Prostate gland (tissue), 2 donors: Measurements from ENCODE around the gene VOPP1. TPM values are rescaled to one million over a fixed set of nuclear protein-coding genes. Genes with fewer than 3 reads are reported as not detected.

Experiments
- DNase-seq: peaks from one replicate; pipeline ENCODE4 v3.0.0-alpha.2; 2019; ENCODE audit warnings: low spot score
- H3K27ac ChIP-seq, 2 donors: fragments of 200-600 bp; sonication (generic); 2 replicates each; pipeline ENCODE4 v1.5.1; 2017 to 2019
- H3K27me3 ChIP-seq: fragments of 200-600 bp; sonication (generic); replicated peaks from 2 replicates; pipeline ENCODE4 v1.5.1; 2019; ENCODE audit not compliant: insufficient read depth
- H3K36me3 ChIP-seq, 2 donors: fragments of 200-600 bp; sonication (generic); 1 replicate in 1 of 2; 2 replicates in 1 of 2; pipeline versions ENCODE4 v1.5.1 to v1.8.1; 2017 to 2019
- H3K4me1 ChIP-seq: fragments of 200-600 bp; sonication (generic); replicated peaks from 2 replicates; pipeline ENCODE4 v1.5.1; 2019
- H3K4me3 ChIP-seq, 2 donors: fragments of 200-600 bp; sonication (generic); 2 replicates each; pipeline ENCODE4 v1.5.1; 2017 to 2019
- H3K9me3 ChIP-seq: fragments of 200-600 bp; sonication (generic); 2 replicates; pipeline ENCODE4 v1.5.1; 2017
- POLR2A ChIP-seq: fragments of 450-650 bp; IDR thresholded peaks from one replicate; pipeline ENCODE4 v1.6.1; 2016; ENCODE audit warnings: antibody characterized with exemption, mild to moderate bottlenecking
- POLR2AphosphoS5 ChIP-seq: sonication (generic); formaldehyde crosslinking; IDR thresholded peaks from one replicate; pipeline ENCODE4 v1.6.1; 2017; ENCODE audit warnings: antibody characterized with exemption
- WGBS: methylation state at CpG from one replicate; pipeline ENCODE4 v1.1.5; 2018; 5-methylcytosine and 5-hydroxymethylcytosine counted together
- intact Hi-C: fragments of 100-400 bp; cut with DNase I; formaldehyde crosslinking; loops from one replicate; pipeline ENCODE4 v1.14.2; 2022
- total RNA-seq, 2 donors: library from RNA; depleted of rRNA; stranded (reverse); fragments of >200 nt; gene quantifications; one replicate each; pipeline ENCODE4 v1.1.0, GENCODE V29; 2016
- TF ChIP-seq, protein P1 (sequence below), 4 experiments: fragments of 200-600 bp in 2 of 4; fragments of 450-650 bp in 2 of 4; sonication (generic) in 2 of 4; IDR thresholded peaks; 1 replicate in 3 of 4; 2 replicates in 1 of 4; pipeline ENCODE4 v1.5.1; 2016 to 2019; ENCODE audit warnings: antibody characterized with exemption in 4 of 4, mild to moderate bottlenecking in 2 of 4, moderate library complexity in 2 of 4

Gene VOPP1
- total RNA-seq, 2 donors from 2014 or later: 29.4 to 46.6 TPM

DNA sequence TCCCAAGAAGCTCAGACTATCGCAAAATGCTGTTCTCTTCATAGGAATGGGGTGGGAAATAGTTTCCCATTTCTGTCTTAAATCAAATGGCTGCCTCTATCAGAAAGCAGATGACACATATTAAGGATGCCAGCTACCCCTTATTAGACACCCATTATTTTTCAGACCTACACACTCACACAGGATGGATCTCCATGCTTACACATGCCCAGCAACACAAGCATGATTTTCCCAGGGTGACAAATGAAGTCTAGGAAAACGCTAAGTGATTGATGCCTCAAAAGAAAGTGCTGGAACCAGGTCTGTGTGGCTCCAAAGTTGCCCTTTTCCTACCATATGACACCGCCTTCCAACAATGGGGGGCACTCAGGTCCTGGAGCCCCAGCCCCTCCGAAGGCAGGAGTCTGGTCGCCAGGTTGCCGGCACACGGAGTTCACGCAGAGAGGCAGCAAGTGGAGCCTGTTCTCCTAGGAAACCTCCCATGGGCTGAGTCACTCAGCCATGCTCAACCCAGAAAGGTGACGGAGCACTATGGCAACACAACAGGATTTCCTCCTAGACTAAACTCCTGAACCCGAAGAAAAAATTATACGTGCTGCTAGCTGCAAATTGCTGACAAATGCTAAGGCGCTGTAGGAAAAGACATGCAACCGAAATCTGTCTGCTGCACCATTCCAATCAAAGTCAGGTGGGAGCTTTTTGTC, 19.8 kb downstream of the VOPP1 start:
- 45% methylated on average over 13 of the region's 13 CpGs for whole genome bisulfite sequencing

DNA sequence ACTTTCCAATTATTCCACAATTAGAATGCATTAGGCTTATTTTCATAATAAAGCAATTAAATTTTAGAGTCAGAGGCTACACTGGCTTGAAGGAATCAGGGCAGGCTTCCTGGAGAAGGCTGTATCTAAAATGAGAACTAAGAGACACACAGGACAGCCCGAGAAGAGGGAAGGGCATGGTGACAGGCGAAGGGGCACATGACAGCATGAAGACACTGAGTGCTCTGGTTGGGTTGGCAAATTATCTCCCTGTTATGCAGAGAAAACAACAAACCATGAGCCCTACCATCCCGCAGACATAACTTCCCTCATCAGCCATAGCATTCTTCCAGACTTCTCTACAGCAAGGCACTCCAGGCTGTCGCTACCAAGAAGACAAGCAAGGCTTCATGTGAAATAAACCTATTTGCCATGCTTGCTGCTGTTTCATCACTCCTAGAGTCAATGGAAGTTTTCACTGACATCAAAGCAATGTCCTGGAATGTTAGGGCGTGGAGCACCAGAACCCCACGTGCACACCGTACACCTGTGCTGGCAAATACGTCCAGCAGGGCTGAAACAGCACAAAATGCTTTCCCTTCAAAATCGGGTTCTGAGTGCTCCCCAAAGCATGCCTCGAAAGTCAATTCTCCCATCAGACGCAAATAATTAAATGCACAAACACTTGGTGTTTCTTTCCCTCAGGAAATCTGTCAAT, 21.3 kb downstream of the VOPP1 start:
- Histone ChIP-seq H3K9me3 (no peaks in the 10 kb centered on the region), H3K4me3 (no peak overlapping the region), H3K27ac (no peak overlapping the region), H3K36me3 (no peaks in the 10 kb centered on the region), H3K4me1 (peaks cover 3% of the 10 kb centered on the region), H3K27me3 (no peaks in the 10 kb centered on the region)
- no peak for DNase-seq
- intact Hi-C loops: no loop called here
- TF ChIP-seq POLR2AphosphoS5 (no peak), POLR2A (no peak)
- TF ChIP-seq, protein P1, sequence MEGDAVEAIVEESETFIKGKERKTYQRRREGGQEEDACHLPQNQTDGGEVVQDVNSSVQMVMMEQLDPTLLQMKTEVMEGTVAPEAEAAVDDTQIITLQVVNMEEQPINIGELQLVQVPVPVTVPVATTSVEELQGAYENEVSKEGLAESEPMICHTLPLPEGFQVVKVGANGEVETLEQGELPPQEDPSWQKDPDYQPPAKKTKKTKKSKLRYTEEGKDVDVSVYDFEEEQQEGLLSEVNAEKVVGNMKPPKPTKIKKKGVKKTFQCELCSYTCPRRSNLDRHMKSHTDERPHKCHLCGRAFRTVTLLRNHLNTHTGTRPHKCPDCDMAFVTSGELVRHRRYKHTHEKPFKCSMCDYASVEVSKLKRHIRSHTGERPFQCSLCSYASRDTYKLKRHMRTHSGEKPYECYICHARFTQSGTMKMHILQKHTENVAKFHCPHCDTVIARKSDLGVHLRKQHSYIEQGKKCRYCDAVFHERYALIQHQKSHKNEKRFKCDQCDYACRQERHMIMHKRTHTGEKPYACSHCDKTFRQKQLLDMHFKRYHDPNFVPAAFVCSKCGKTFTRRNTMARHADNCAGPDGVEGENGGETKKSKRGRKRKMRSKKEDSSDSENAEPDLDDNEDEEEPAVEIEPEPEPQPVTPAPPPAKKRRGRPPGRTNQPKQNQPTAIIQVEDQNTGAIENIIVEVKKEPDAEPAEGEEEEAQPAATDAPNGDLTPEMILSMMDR (IDR thresholded peaks at IDR 0.05): no peak
- 86% methylated on average over 11 of the region's 11 CpGs for WGBS

More for the DNA sequence above, 19.8 kb downstream of the VOPP1 start:
- Histone ChIP-seq H3K27ac (peak overlapping the region in 1 of 2 donors; percentile 31), H3K36me3 (no peaks in the 10 kb centered on the region), H3K9me3 (no peaks in the 10 kb centered on the region), H3K27me3 (no peaks in the 10 kb centered on the region), H3K4me1 (peaks cover 3% of the 10 kb centered on the region), H3K4me3 (peak overlapping the region in 1 of 2 donors; percentile 12)
- intact Hi-C loops: no loop called here
- TF ChIP-seq POLR2AphosphoS5: peak; percentile 61
- TF ChIP-seq, protein P1 (IDR thresholded peaks at IDR 0.05): no peak
- DNase-seq: peak; percentile 49

DNA sequence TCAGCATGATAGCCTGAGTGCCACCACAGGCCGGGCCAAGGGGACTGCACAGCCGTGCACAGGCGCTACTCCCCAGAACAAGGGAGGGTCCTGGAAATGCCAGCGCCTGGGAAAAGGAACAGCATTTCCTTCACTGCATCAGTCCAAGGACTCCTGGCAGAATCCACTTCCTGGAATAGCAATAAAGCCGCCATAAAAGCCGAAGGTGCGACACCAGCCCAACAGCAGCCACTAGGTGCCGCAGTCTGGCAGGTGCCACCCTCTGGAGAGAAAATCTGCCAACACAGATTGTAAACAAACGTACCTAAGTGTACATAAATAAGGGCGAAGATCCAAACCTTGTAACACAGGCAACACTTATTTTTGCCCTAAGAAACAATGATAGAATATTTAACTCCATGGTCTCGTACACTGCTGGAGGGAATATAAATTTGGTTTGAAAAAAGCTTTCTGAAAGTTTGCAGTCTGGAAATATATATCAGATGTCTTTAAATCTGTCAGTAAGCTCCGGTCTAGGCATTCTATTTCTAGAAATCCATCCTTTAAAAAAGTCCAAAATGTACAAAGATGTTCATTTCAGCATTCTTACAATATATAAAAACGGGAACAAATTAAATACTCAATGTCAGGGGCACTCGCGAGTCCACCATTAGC, 22.2 kb downstream of the VOPP1 start:
- 61% methylated on average over 15 of the region's 15 CpGs for WGBS
- no peaks in the 10 kb centered on the region for H3K9me3 ChIP-seq
- H3K4me3 ChIP-seq: no peak overlapping the region
- peak; percentile 74 for TF ChIP-seq POLR2AphosphoS5
- TF ChIP-seq, protein P1 (IDR thresholded peaks at IDR 0.05): peak in 3 of 4 experiments; percentile 56 to 75 (median 72)
- TF ChIP-seq POLR2A: no peak
- no peaks in the 10 kb centered on the region for H3K27me3 ChIP-seq
- intact Hi-C loops: no loop called here
- H3K36me3 ChIP-seq: no peaks in the 10 kb centered on the region
- no peak overlapping the region for H3K27ac ChIP-seq
- peaks cover 3% of the 10 kb centered on the region for H3K4me1 ChIP-seq
- peak; percentile 63 for DNase-seq

DNA sequence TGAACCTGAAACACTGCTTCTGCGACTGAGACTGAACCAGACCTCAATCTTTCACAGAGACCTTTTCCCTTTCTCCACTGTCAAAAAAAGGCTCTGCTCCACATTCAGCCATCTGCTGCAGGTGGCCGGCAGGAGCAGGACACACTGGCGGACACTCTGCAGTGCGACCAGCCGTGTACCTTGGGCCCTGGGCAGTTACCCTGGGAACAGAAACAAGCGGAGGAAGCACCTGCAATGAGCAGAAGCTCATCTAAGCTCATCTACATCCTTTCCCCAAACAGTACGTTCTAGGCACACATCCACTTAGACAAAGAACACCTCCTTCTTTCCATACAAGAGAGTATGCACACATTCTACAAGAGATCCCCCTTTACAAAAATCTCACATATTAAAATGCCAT, 22.8 kb downstream of the VOPP1 start:
- WGBS: 93% methylated on average over 7 of the region's 7 CpGs
- intact Hi-C loops: no loop called here
- peaks cover 3% of the 10 kb centered on the region for H3K4me1 ChIP-seq
- no peak overlapping the region for H3K27ac ChIP-seq
- TF ChIP-seq, protein P1 (IDR thresholded peaks at IDR 0.05): no peak
- TF ChIP-seq POLR2A (no peak), POLR2AphosphoS5 (no peak)
- H3K4me3 ChIP-seq: no peak overlapping the region
- DNase-seq: no peak
- no peaks in the 10 kb centered on the region for H3K36me3 ChIP-seq
- H3K27me3 ChIP-seq: no peaks in the 10 kb centered on the region
- H3K9me3 ChIP-seq: no peaks in the 10 kb centered on the region
